Prostate gland (tissue), 2 donors: ENCODE data around the gene LAD1.

Experiments used
- POLR2A ChIP-seq: fragments of 450-650 bp; IDR thresholded peaks from one replicate; pipeline ENCODE4 v1.6.1; 2016; ENCODE audit warnings: antibody characterized with exemption, mild to moderate bottlenecking
- POLR2AphosphoS5 ChIP-seq: sonication (generic); formaldehyde crosslinking; IDR thresholded peaks from one replicate; pipeline ENCODE4 v1.6.1; 2017; ENCODE audit warnings: antibody characterized with exemption
- TF ChIP-seq, protein P1 (sequence below), 4 experiments: fragments of 200-600 bp in 2 of 4; fragments of 450-650 bp in 2 of 4; sonication (generic) in 2 of 4; IDR thresholded peaks; 1 replicate in 3 of 4; 2 replicates in 1 of 4; pipeline ENCODE4 v1.5.1; 2016 to 2019; ENCODE audit warnings: antibody characterized with exemption in 4 of 4, mild to moderate bottlenecking in 2 of 4, moderate library complexity in 2 of 4

DNA sequence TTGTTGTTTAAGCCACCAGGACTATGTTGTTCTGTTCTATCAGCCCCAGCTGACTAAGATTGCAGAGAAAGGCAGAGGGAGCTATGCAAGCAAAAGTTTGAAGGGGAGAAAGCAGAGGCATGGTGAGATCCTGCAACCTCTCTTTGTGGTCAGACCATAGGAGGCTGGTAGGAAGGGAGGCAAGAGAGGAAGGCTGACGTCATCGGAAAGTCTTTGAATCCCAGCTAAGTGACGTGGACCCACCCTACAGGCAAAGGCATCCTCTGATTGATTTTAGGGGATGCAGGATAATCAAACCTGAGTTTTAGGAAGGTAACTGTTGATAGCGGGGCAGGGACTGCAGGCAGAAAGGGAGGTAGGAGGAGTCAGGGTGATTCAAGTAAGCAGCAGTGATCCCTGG is 45.7 kb upstream of the LAD1 start:
- TF ChIP-seq, protein P1, sequence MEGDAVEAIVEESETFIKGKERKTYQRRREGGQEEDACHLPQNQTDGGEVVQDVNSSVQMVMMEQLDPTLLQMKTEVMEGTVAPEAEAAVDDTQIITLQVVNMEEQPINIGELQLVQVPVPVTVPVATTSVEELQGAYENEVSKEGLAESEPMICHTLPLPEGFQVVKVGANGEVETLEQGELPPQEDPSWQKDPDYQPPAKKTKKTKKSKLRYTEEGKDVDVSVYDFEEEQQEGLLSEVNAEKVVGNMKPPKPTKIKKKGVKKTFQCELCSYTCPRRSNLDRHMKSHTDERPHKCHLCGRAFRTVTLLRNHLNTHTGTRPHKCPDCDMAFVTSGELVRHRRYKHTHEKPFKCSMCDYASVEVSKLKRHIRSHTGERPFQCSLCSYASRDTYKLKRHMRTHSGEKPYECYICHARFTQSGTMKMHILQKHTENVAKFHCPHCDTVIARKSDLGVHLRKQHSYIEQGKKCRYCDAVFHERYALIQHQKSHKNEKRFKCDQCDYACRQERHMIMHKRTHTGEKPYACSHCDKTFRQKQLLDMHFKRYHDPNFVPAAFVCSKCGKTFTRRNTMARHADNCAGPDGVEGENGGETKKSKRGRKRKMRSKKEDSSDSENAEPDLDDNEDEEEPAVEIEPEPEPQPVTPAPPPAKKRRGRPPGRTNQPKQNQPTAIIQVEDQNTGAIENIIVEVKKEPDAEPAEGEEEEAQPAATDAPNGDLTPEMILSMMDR (IDR thresholded peaks at IDR 0.05) = no peak
- TF ChIP-seq POLR2A (no peak), POLR2AphosphoS5 (no peak)
